GM21717 (cell line): ENCODE results near the gene DLGAP3.
"Not testable (repeated sequence)": the region's sequence is repeated elsewhere in the genome, so short reads cannot be mapped to it uniquely, and the experiment has no call there.

Source experiments
- ATAC-seq: cut with Tn5 transposase; IDR thresholded peaks from one replicate; pipeline ENCODE4 v1.9.1; 2021; ENCODE audit warnings: mild to moderate bottlenecking, moderate library complexity; ENCODE audit not compliant: unreplicated experiment

DLGAP3 gene

DNA sequence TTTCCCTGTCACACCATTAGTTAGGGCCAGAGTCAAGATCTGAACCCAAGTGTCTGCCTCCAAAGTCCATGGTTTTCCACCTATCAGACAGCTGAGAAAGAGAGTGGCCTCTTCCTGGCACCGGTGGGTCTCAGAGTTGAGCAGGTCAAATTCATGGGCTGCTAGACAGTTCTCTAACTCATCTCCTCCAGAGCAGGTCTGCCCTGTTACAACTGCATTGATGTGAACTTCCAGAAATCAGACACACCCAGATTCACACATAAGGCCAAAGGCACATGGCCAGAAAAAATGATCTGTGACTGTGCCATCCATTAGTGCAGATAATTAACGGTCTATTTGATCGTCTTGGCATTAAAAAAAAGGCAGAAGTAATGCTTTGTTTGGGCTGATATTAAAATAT, 87.4 kb downstream of the DLGAP3 start:
- ATAC-seq: no peak

DNA sequence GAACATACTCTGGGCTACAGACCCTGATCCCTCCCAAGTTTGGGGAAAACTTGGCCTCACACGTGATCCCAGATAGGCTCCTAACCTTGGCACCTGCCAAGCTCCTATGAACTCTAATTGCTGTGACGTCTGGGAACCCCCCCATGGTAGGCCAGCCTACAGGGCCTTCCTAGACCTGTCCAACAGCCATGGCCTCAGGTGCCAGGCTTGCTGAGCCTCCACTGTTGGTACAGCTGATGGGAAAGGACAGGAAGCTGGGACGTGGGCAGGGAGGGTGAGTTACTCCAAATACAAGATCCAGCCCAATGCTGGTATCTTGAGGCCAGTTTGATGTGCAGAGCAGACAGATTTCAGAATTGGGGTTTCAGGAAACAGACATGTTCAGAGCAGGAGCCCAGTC, 89.0 kb downstream of the DLGAP3 start:
- ATAC-seq: no peak

DNA sequence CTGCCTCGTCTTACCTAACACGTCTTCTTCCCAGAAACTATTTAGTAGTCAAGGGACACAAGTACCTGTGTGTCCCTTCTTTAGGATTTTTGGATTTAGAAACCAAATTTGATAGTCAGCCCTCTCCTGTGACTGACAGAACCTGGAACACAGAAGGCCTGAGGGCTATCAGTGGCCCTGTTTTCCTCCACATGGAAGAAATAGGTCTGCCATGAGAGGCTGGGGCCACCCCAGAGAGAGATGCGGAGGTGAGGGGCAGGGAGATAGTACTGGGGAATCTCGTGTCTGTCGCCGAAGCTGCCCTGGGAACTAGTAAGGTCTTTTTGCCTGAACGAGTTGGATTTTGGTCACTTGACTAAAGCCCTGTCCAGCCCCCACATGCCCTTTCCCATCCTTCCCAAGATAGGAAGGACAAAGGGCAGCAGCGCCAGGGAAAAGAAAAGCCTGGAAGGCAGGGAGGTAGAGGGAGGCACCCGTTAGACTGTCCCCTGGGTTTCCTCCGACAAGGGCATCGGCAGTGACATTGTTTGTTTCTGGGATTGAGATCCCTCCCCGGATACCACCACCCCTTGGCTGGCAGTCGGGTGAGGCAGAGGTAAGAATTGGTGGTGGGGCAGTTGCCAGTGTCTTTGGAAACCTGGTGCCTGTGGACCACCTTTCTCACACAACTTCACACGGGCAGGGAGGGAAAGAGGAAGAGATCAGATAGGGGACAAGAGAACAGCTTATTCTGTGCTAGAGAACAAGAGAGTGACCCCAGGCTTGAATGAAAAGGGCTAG, 89.7 kb downstream of the DLGAP3 start:
- ATAC-seq: no peak

DNA sequence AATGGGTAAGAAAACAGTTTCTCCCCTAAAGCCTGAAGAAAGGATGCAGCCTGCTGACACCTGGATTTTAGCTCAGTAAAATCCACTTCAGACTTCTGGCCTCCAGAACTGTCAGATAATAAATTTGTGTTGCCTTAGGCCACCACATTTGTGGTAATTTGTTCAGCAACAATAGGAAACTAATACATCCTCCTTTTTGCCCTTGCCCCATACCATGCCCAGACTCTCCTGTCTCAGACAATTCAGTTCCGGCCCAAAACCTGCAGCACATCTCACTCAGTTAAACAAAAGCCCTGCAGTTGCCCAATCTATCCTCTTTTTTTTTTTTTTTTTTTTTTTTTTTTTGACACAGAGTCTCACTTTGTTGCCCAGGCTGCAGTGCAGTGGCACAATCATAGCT, 95.7 kb downstream of the DLGAP3 start:
- ATAC-seq: no peak

DNA sequence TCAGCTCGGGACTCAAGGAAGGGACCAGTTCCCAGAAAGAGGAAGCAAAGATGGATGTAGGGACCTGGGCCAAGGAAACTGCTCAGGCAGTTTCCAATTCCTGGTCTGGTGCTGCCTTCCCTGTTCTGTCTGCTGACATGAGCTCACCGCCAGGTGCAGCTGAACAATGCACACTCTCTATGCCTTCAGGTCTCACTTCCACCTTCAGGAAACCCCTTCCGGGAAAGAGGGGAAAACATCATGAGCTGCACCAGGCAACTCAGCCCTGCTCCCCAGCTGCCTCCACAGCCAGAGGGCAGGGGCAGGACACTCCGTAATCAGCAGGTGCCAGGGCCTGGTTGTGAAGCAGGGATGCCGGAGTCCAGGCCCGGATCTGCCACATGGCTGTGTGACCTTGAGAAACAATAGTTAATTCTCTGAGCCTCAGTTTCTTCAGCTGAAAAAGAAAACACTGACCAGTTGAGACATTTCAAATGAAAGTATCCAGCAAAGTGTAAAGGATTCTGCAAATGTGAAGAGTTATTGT, 97.7 kb downstream of the DLGAP3 start:
- no peak for ATAC-seq

DNA sequence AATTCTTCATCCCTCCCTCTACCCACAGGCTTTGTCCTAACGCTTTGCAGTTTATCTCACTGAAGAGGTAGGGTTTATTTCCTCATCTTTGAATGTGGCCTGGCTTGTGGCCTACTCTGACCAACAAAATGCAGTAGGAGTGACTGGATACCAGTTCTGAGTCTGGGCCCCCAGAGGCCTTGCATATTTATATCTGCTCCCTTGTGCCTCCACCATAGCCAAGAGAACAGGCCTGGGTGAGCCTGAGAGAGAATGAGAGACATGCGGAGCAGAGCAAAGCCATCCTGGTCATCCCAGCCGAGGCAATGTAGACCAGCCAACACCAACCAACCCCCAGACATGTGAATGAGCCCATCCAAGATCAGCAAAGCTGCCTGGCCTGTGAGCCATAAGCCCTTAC, 100.2 kb downstream of the DLGAP3 start:
- ATAC-seq: no peak

DNA sequence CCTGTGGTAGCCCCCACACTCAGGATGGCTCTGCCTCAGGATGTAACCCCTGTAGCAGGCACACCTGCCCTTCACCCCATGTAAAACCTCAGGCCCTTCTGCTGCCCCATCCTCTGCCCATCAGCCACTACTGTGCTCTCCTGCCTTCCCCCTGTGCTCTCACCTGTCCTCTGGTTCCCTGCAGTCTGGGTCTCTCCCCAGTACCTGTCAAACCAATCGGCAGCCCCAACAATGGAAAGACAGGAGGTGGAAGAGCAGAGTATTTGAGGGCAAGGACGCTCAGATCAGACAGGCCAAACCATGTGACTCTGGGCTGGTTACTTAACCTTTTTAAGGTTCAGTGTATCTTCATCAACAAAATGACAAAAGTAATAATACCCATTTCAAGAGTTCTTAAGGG, 100.8 kb downstream of the DLGAP3 start:
- ATAC-seq: no peak

DNA sequence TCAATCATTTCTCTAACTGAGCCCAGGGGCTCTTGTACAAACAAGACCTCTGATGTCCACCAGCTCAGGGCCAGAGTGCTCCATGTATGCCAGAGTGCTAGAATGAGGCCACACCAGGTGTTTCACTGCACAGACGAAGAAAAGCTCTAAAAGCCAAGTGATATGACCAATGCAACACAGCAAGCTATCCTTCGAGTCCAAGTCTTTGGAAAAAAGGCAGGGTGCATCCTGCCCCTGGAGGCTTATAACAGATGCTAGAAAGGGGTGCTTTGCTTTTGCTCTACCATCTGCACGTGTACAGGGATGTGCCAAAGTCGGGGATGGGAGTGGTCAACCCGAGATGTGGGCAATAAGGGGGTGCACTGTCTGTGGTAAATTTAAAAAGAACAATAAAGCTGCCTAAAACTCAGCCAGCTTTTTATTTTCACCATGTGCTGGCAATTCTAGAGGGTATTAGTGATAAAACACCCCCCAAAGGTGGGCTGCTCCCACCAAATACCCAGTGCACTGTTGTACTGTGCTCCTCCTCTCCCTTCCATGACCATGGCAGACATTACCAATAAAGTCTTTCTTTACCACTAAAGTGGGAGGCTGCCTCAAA, 102.0 kb downstream of the DLGAP3 start:
- no peak for ATAC-seq

DNA sequence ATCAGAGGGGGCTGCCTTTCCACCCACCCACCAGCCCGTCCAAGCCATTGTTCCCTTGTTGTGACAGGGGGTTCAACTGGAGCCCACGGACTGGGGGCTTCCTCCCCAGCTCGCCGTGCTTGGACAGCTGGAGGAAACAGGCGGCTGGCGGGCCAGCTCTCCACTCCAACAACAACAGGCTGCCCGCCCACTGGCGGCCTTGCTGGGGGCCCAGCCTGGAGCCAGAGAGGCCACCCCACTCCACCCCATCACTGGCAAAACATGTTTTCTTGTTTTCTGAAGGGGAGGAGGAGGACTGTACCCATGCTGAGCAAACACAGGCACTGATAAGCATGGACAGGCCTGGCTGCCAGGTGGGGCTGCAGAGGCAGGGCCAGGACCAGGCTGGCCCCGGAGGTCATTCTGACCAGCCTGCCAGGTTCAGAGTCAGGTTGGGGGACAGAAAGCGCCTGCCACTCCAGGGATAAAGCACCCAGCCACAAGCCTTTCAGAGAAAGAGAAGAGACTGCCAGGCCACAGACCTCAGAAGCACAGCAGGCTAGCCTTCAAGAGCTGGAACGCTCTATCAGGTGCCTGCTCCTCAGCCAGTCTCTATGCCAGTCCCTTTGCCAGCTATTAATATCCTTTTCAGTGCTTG, 103.9 kb downstream of the DLGAP3 start:
- ATAC-seq: no peak

DNA sequence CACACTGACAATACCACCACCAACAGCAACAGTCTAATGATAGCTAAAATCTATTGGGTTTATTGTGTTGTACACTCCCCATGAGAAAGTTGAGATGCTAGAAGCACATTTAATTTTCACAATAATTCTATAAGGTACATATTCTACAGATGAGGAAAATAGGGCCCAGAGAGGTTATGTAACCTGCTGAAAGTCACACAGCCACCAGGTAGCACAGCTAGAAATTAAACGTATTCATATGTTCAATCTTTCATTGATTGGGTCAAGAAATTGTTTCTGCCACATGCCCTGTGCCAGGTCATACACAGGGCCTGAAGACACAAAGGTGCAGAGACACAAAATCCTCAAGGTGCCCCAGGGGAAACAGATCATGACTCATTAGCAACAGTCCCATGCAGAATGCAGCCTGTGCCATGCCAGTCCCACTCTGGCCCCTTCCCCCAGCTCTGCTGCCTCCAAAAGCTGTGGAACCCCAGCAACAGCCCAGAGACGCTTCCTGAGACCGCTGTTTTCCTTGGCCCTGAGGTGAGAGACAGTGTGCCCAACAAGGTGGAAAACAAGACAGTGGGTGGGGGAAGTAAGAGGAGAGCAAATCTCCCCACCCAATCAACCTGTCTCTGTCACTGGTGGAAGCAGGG, 104.5 kb downstream of the DLGAP3 start:
- no peak for ATAC-seq

DNA sequence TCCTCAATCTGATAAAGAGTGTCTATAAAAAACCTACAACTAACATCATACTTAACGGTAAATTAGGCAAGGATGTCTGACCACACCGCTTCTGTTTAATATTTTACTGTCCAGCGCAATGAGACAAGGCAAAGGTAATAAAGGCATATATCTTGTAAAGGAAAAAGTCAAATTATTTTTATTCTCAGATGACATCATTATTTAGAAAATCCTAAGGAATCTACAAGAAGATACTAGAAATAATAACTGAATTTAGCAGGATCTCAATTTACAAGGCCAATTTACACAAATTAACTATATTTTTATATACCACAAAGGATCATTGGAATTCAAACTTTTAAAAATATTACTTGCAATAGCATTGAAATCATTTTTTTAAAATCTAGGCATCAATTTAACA, 107.2 kb downstream of the DLGAP3 start:
- no peak for ATAC-seq

DNA sequence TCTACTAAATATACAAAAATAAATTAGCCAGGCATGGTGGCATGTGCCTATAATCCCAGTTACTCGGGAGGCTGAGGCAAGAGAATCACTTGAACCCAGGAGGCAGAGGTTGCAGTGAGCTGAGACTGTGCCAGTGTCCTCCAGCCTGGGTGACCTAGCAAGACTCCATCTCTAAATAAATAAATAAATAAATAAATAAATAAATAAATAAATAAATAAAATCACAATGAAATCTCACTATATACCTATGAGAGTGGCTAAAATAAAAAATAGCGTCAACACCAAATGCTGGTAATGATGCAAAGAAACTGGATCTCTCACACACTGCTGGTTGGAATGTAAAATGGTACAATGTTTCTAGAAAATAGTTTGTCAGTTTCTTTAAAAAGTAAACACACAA, 110.6 kb downstream of the DLGAP3 start:
- ATAC-seq: not testable (repeated sequence)

DNA sequence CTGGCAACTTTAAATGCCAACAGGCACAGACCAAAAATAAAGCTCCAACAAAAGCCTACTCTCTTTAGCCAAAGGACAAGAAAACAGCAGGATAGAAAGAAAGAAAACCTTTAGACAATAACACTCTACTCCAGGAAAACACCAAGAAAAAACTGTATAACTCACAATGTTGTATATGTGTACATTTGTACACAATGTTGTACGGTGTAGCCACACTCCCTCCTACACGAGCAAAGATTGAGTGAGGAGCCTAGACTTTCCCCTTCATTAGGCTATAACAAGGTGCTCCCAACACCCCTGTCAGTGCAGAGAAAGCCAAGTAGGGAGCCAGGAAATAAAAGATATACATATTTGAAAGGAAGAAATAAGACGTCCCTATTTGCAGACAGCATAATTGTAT, 112.7 kb downstream of the DLGAP3 start:
- ATAC-seq: no peak

DNA sequence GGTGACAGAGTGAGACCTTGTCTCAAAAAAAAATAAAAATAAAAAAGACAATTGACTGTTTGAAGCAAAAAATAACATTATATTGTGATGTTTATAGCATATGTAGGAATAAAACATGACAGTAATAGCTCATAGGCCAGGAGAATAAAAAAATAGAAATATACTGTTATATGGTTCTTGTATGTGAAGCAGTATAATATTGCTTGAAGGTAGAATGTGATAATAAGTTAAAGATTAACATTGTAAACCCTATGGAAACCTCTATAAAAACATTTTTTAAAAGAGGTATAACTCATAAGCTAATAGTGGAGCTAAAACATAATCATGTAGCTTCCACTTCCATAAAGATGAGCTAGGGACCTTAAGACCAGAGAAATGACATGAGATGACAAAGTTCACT, 113.1 kb downstream of the DLGAP3 start:
- no peak for ATAC-seq
